HepG2 (cell line): ENCODE measurements around the gene IQCH. TPM values are rescaled to one million over a fixed set of nuclear protein-coding genes. Genes with fewer than 3 reads are reported as not detected.

Experiments used
- ATAC-seq: fragments of 200-7000 bp; cut with Tn5 transposase; 3 replicates; pipeline ENCODE4 v1.9.1; 2020; ENCODE audit warnings: mild to moderate bottlenecking, moderate library complexity
- BruUV-seq: library from RNA; stranded (reverse); fragments of 400-500 nt; replicated peaks from 2 replicates; lab custom pipeline; 2021; lab: Mats Ljungman, UMichigan
- CTCF ChIA-PET: fragments of 300-600 bp; formaldehyde crosslinking; extraction: SDS; loops from one replicate; lab custom pipeline; 2021; ENCODE audit warnings: low total read pairs, inconsistent platforms, low intra/inter-chr PET ratio; lab: Yijun Ruan, JAX
- POLR2A ChIA-PET: fragments of 350-600 bp; sonication (Branson Sonifier 250); formaldehyde crosslinking; loops from one replicate; lab custom pipeline; 2020; ENCODE audit warnings: antibody characterized with exemption, inconsistent platforms; lab: Yijun Ruan, JAX
- DNase-seq: peaks from one replicate; pipeline ENCODE4 v3.0.0-alpha.2; 2015; ENCODE audit warnings: low spot score
- FAIRE-seq: peaks from 3 replicates; lab custom pipeline; 2011; peaks lifted over from hg19 to GRCh38; lab: Jason Lieb, UNC
- H2AFZ ChIP-seq: one replicate; pipeline ENCODE4 v1.6.1; 2011; ENCODE audit warnings: low read length, inconsistent platforms
- H3K27ac ChIP-seq: fragments of 300-600 bp; 3 replicates; pipeline ENCODE4 v1.8.0; 2011; ENCODE audit warnings: mixed run types, mild to moderate bottlenecking, mixed read lengths, low read length, inconsistent platforms; ENCODE audit not compliant: insufficient read depth; ENCODE audit errors: extremely low read length
- H3K27me3 ChIP-seq, 2 experiments: fragments of 200-600 bp in 1 of 2; 2 replicates in 1 of 2; 3 replicates in 1 of 2; pipeline versions ENCODE4 v1.6.0 to v1.8.0; 2011; ENCODE audit warnings: low read length in 2 of 2, mild to moderate bottlenecking in 2 of 2, moderate library complexity in 2 of 2, inconsistent platforms in 1 of 2; ENCODE audit not compliant: insufficient read depth in 2 of 2, control insufficient read depth in 1 of 2
- H3K36me3 ChIP-seq, 2 experiments: fragments of 200-600 bp in 1 of 2; replicated peaks in 1 of 2; 2 replicates in 1 of 2; 3 replicates in 1 of 2; pipeline versions ENCODE4 v1.5.1 to v1.8.0; 2011; ENCODE audit warnings: low read length in 2 of 2, inconsistent platforms in 1 of 2; ENCODE audit not compliant: insufficient read depth in 2 of 2, control insufficient read depth in 1 of 2
- H3K4me1 ChIP-seq: 2 replicates; pipeline ENCODE4 v1.5.1; 2012; ENCODE audit warnings: low read length, inconsistent platforms; ENCODE audit not compliant: insufficient read depth
- H3K4me2 ChIP-seq: 2 replicates; pipeline ENCODE4 v1.6.0; 2011; ENCODE audit warnings: low read depth, low read length, inconsistent platforms
- H3K4me3 ChIP-seq, 3 experiments: fragments of 200-600 bp in 1 of 3; sonication (generic), shearing (Covaris generic) in 1 of 3; replicated peaks in 1 of 3; 2 replicates each; pipeline ENCODE4 v1.5.1; 2011 to 2016; ENCODE audit warnings: low read length in 3 of 3, inconsistent platforms in 2 of 3, low read depth in 2 of 3, mild to moderate bottlenecking in 2 of 3, control low read depth in 1 of 3, mixed read lengths in 1 of 3; ENCODE audit not compliant: insufficient read depth in 1 of 3
- H3K79me2 ChIP-seq: one replicate; pipeline ENCODE4 v1.6.1; 2011; ENCODE audit warnings: low read length, inconsistent platforms; ENCODE audit not compliant: insufficient read depth
- H3K9ac ChIP-seq: 2 replicates; pipeline ENCODE4 v1.6.0; 2011; ENCODE audit warnings: mild to moderate bottlenecking, low read depth, low read length, inconsistent platforms; ENCODE audit not compliant: insufficient read depth
- H3K9me3 ChIP-seq: 2 replicates; pipeline ENCODE4 v1.5.1; 2012; ENCODE audit warnings: mild to moderate bottlenecking, low read length
- H4K20me1 ChIP-seq: 2 replicates; pipeline ENCODE4 v1.6.0; 2011; ENCODE audit warnings: inconsistent platforms, mild to moderate bottlenecking, low read length, moderate library complexity; ENCODE audit not compliant: insufficient read depth
- AFF4 ChIP-seq: sonication (generic); formaldehyde crosslinking; IDR thresholded peaks from 2 replicates; pipeline ENCODE4 v1.4.0; 2020; ENCODE audit warnings: missing genetic modification reagents
- MXI1 ChIP-seq: IDR thresholded peaks from 3 replicates; pipeline ENCODE4 v1.6.1; 2012; ENCODE audit warnings: low read depth, low read length, inconsistent platforms, borderline replicate concordance
- NCOA1 ChIP-seq: sonication (generic); formaldehyde crosslinking; IDR thresholded peaks from 2 replicates; pipeline ENCODE4 v1.9.0; 2021; ENCODE audit warnings: missing genetic modification reagents
- NR2F1 ChIP-seq, 2 experiments: fragments of 450-650 bp in 1 of 2; formaldehyde crosslinking in 1 of 2; IDR thresholded peaks; 2 replicates each; pipeline versions ENCODE4 v1.5.0 to v1.6.1; 2016 to 2020; ENCODE audit warnings: mild to moderate bottlenecking in 1 of 2, missing compliant biosample characterization in 1 of 2, missing genetic modification reagents in 1 of 2, moderate library complexity in 1 of 2
- REXO4 ChIP-seq: sonication (generic); formaldehyde crosslinking; IDR thresholded peaks from 2 replicates; pipeline ENCODE4 v1.8.0; 2022; ENCODE audit warnings: missing genetic modification reagents, mild to moderate bottlenecking, borderline replicate concordance
- THAP9 ChIP-seq: sonication (generic); formaldehyde crosslinking; IDR thresholded peaks from 2 replicates; pipeline ENCODE4; 2020; ENCODE audit warnings: missing genetic modification reagents, mild to moderate bottlenecking, borderline replicate concordance
- WGBS: methylation state at CpG from one replicate; pipeline ENCODE4 v1.1.6; 2017; ENCODE audit warnings: low lambda C conversion rate; 5-methylcytosine and 5-hydroxymethylcytosine counted together
- in situ Hi-C: cut with HindIII; loops from 2 replicates; pipeline ENCODE4 v1.10.0; 2017; ENCODE audit warnings: low pct_unique_long_range_greater_than_20kb; ENCODE audit not compliant: extremely low pct_ligation_motif_present
- intact Hi-C: fragments of 100-400 bp; cut with micrococcal nuclease; formaldehyde crosslinking; loops from one replicate; pipeline ENCODE4 v1.10.0; 2022; ENCODE audit not compliant: unreplicated experiment
- polyA plus RNA-seq, 8 experiments: library from polyadenylated mRNA; depleted of rRNA in 3 of 8; stranded (reverse) in 7 of 8; unstranded in 1 of 8; fragments of >200 nt; fragmentation: Illumina TruSeq in 4 of 8; extraction: Trizol in 4 of 8; gene quantifications; 2 replicates each; pipeline versions ENCODE4 v1.2.1 to v1.2.3, GENCODE V29; 2011 to 2016; ENCODE audit warnings: low read depth in 4 of 8, missing spikeins in 1 of 8, mixed read lengths in 1 of 8; ENCODE audit not compliant: insufficient read depth in 1 of 8
- total RNA-seq, 5 experiments: library from RNA; depleted of rRNA; stranded (reverse); fragments of >200 nt; fragmentation: Illumina TruSeq; extraction: Trizol; gene quantifications; 2 replicates each; pipeline ENCODE4 v1.2.3, GENCODE V29; 2016; ENCODE audit warnings: low read depth in 1 of 5
- TF ChIP-seq, protein P1 (sequence below): fragments of 450-650 bp; IDR thresholded peaks from 2 replicates; pipeline ENCODE4 v1.6.1; 2017; ENCODE audit warnings: mild to moderate bottlenecking

The IQCH gene
- total and polyA plus RNA-seq, 2 of the 13 experiments (the other 11 are each of a cell fraction or from before 2014, with no cell fraction given), result 0.16 to 0.55 TPM

- Histone ChIP-seq H3K9ac (peak within 1 kb of the TSS; percentile 88), H4K20me1 (no peaks in the 10 kb centered on the region), H3K27me3 (no peaks in the 10 kb centered on the region; a peak in 1 of 5 replicates), H3K79me2 (no peaks in the 10 kb centered on the region), H2AFZ (peak within 1 kb of the TSS; percentile 85), H3K4me3 (peak within 1 kb of the TSS; percentile 76 to 99 (median 84)), H3K4me1 (peaks cover 25% of the 10 kb centered on the region), H3K27ac (peak within 1 kb of the TSS; percentile 76), H3K4me2 (peak within 1 kb of the TSS; percentile 91), H3K36me3 (peaks cover 2 to 5% of the 10 kb centered on the region in 2 experiments; a peak in 2 of 5 replicates), H3K9me3 (no peaks in the 10 kb centered on the region)
- in situ Hi-C loops, result no loop called here
- intact Hi-C loops, result loop anchor here (5.0 kb wide), 1 partner anchor 295 kb away; no protein-coding TSS in a partner anchor
- no TSS peak for BruUV-seq
- 0% methylated on average over 15 of the region's 91 CpGs for WGBS
- ChIA-PET POLR2A (interaction anchor here (0.6 to 2.0 kb wide), 7 partner anchors 8 to 69 kb away, joined by 3 to 31 read pairs (median 3); partner anchors contain the start of gene C15orf61), CTCF (no interaction called here)
- ATAC-seq, result peak; percentile 85
- DNase-seq, result peak; percentile 48
- FAIRE-seq, result no peak
- TF ChIP-seq, protein P1, sequence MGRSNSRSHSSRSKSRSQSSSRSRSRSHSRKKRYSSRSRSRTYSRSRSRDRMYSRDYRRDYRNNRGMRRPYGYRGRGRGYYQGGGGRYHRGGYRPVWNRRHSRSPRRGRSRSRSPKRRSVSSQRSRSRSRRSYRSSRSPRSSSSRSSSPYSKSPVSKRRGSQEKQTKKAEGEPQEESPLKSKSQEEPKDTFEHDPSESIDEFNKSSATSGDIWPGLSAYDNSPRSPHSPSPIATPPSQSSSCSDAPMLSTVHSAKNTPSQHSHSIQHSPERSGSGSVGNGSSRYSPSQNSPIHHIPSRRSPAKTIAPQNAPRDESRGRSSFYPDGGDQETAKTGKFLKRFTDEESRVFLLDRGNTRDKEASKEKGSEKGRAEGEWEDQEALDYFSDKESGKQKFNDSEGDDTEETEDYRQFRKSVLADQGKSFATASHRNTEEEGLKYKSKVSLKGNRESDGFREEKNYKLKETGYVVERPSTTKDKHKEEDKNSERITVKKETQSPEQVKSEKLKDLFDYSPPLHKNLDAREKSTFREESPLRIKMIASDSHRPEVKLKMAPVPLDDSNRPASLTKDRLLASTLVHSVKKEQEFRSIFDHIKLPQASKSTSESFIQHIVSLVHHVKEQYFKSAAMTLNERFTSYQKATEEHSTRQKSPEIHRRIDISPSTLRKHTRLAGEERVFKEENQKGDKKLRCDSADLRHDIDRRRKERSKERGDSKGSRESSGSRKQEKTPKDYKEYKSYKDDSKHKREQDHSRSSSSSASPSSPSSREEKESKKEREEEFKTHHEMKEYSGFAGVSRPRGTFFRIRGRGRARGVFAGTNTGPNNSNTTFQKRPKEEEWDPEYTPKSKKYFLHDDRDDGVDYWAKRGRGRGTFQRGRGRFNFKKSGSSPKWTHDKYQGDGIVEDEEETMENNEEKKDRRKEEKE, result no peak
- TF ChIP-seq REXO4 (CRISPR knock-in tag) (no peak), NCOA1 (CRISPR knock-in tag) (no peak), AFF4 (no peak), MXI1 (0 out of 3 replicates have a peak, but pooled peaks have one; percentile 39), THAP9 (CRISPR knock-in tag) (no peak; the same call in 1 of the 2 replicates), NR2F1 (CRISPR knock-in tag; IDR thresholded peaks at IDR 0.05) (no peak)
These were observed 288.1 kb downstream of the IQCH start, which contains the start of gene MAP2K5 for GRCh38 chr15:67542420-67543347. TSS of gene MAP2K5 (plus strand) at chr15:67542703. CDS start at chr15:67543336, 633 bp downstream.
